Kidney (tissue), 14 donors: ENCODE results near the gene ADAMTS8. TPM values are rescaled to one million over a fixed set of nuclear protein-coding genes. Genes with fewer than 3 reads are reported as not detected.

Experiments used
- DNase-seq, 5 donors: peaks; one replicate each; pipeline ENCODE4 v3.0.0-alpha.2; 2013 to 2020
- FAIRE-seq: peaks from 2 replicates; lab custom pipeline; 2012; peaks lifted over from hg19 to GRCh38; lab: Jason Lieb, UNC
- H3K27ac ChIP-seq, 2 donors: one replicate each; pipeline ENCODE4 v1.7.0; 2013; ENCODE audit warnings: low read depth in 2 of 2, low read length in 2 of 2, inconsistent platforms in 1 of 2
- H3K27me3 ChIP-seq: one replicate; pipeline ENCODE4 v1.7.1; 2013; ENCODE audit warnings: low read length, inconsistent platforms; ENCODE audit not compliant: control insufficient read depth, insufficient read depth
- H3K36me3 ChIP-seq, 3 donors: one replicate each; pipeline versions ENCODE4 v1.7.0 to v1.7.1; 2013; ENCODE audit warnings: low read length in 3 of 3, control low read depth in 1 of 3, inconsistent platforms in 1 of 3; ENCODE audit not compliant: insufficient read depth in 3 of 3, control insufficient read depth in 2 of 3
- H3K4me1 ChIP-seq, 3 donors: one replicate each; pipeline versions ENCODE4 v1.7.0 to v1.7.1; 2013; ENCODE audit warnings: low read length in 3 of 3, inconsistent platforms in 1 of 3, low read depth in 1 of 3; ENCODE audit not compliant: control insufficient read depth in 2 of 3, insufficient read depth in 2 of 3
- H3K4me3 ChIP-seq, 3 donors: one replicate each; pipeline versions ENCODE4 v1.7.0 to v1.8.1; 2013; ENCODE audit warnings: low read length in 3 of 3, control low read depth in 1 of 3, inconsistent platforms in 1 of 3
- H3K9ac ChIP-seq, 3 donors: one replicate each; pipeline versions ENCODE4 v1.7.0 to v1.7.1; 2013; ENCODE audit warnings: low read length in 3 of 3, control low read depth in 1 of 3, inconsistent platforms in 1 of 3
- H3K9me3 ChIP-seq, 3 donors: one replicate each; pipeline versions ENCODE4 v1.7.0 to v1.7.1; 2013; ENCODE audit warnings: low read length in 3 of 3, control low read depth in 1 of 3, inconsistent platforms in 1 of 3; ENCODE audit not compliant: control insufficient read depth in 2 of 3, insufficient read depth in 1 of 3
- intact Hi-C: fragments of 100-400 bp; cut with DNase I; formaldehyde crosslinking; loops from one replicate; pipeline ENCODE4 v1.11.1; 2022
- polyA plus RNA-seq: library from polyadenylated mRNA; stranded (reverse); fragments of 350-450 nt; fragmentation: Illumina TruSeq; extraction: RNeasy Lipid Tissue Mini Kit (QIAGEN cat#74804); gene quantifications from one replicate; pipeline ENCODE4 v1.2.3, GENCODE V29; 2014; ENCODE audit warnings: low read depth, low replicate concordance; ENCODE audit not compliant: insufficient read depth
- total RNA-seq: library from RNA; stranded (reverse); fragmentation: NEBNext Ultra II Directional; extraction: Animal tissue kit (Norgen Biotek cat#: 25700); gene quantifications from one replicate; pipeline ENCODE4 v1.2.1, GENCODE V29; 2021
- TF ChIP-seq, protein P1 (sequence below): IDR thresholded peaks from 3 replicates; pipeline ENCODE4 v1.5.1; 2012; ENCODE audit warnings: mild to moderate bottlenecking, moderate library complexity, borderline replicate concordance; ENCODE audit not compliant: insufficient read depth; ENCODE audit errors: extremely low read depth
- donor health status: control.
- donor health status: control.
- donor health status: control.
- donor health status: control.
- donor health status: control.
- donor health status: DM: yes; HTN: yes; CAD: no.
- donor health status: Normal renal cell carcinoma (clear cell type).

Gene ADAMTS8
- total and polyA plus RNA-seq, 2 donors from 2014 or later, result 1.2 to 1.6 TPM

- DNase-seq, result peak in 1 of 5 donors; percentile 42
- no peaks in the 10 kb centered on the region for H3K36me3 ChIP-seq
- intact Hi-C loops, result no loop called here
- H3K27ac ChIP-seq, result peak overlapping the region in 1 of 2 donors; percentile 74
- TF ChIP-seq, protein P1, sequence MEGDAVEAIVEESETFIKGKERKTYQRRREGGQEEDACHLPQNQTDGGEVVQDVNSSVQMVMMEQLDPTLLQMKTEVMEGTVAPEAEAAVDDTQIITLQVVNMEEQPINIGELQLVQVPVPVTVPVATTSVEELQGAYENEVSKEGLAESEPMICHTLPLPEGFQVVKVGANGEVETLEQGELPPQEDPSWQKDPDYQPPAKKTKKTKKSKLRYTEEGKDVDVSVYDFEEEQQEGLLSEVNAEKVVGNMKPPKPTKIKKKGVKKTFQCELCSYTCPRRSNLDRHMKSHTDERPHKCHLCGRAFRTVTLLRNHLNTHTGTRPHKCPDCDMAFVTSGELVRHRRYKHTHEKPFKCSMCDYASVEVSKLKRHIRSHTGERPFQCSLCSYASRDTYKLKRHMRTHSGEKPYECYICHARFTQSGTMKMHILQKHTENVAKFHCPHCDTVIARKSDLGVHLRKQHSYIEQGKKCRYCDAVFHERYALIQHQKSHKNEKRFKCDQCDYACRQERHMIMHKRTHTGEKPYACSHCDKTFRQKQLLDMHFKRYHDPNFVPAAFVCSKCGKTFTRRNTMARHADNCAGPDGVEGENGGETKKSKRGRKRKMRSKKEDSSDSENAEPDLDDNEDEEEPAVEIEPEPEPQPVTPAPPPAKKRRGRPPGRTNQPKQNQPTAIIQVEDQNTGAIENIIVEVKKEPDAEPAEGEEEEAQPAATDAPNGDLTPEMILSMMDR, result no peak
- H3K4me3 ChIP-seq, result peak overlapping the region; percentile 75 to 89 (median 84)
- peaks cover 0 to 9% (median 5%) of the 10 kb centered on the region in 3 donors for H3K4me1 ChIP-seq
- H3K9ac ChIP-seq, result peak overlapping the region in 2 of 3 donors; percentile 80 to 86
- H3K9me3 ChIP-seq, result no peaks in the 10 kb centered on the region
- no peaks in the 10 kb centered on the region for H3K27me3 ChIP-seq
- no peak for FAIRE-seq
Measured at GRCh38 chr11:130449310-130449990, 21.0 kb upstream of the ADAMTS8 start.

DNA sequence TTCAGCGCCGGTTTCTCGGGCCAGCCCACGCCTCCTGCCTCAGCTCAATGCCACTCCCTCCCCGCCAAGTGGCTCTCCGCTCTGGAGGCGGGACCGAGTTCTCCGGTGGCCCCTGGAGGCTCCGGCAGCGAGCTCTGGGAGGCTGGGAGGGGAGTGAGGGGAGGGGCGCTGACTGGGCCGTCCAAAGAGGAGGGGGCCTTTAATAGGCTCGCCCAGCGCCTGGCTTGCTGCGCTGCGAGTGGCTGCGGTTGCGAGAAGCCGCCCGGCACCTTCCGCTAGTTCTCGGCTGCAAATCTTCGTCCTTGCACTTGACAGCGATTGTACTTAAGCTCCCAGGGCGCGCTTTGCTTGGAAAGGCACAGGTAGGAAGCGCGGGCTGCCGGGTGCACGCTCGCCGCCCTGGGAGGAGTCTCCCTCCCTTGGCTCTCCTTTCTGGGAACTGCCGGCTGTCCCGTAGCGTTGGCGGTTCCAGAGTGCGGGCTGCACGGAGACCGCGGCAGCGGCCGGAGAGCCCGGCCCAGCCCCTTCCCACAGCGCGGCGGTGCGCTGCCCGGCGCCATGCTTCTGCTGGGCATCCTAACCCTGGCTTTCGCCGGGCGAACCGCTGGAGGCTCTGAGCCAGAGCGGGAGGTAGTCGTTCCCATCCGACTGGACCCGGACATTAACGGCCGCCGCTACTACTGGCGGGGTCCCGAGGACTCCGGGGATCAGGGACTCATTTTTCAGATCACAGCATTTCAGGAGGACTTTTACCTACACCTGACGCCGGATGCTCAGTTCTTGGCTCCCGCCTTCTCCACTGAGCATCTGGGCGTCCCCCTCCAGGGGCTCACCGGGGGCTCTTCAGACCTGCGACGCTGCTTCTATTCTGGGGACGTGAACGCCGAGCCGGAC lies 20.3 kb upstream of the ADAMTS8 start, which contains the start of gene ADAMTS15:
Gene ADAMTS15 (plus strand): TSS at position 230 of the 894 bp plus-strand sequence. CDS start 329 bp downstream, at position 559.
- no peaks in the 10 kb centered on the region for H3K27me3 ChIP-seq
- DNase-seq (peak; percentile 96 to 98 (median 97)), FAIRE-seq (no peak)
- H3K36me3 ChIP-seq, result no peaks in the 10 kb centered on the region
- peaks cover 0 to 9% (median 5%) of the 10 kb centered on the region in 3 donors for H3K4me1 ChIP-seq
- H3K9me3 ChIP-seq, result no peaks in the 10 kb centered on the region
- TF ChIP-seq, protein P1, result no peak
- intact Hi-C loops, result no loop called here
- peak within 1 kb of the TSS; percentile 75 to 89 (median 84) for H3K4me3 ChIP-seq
- H3K27ac ChIP-seq, result peak within 1 kb of the TSS in 1 of 2 donors; percentile 74
- H3K9ac ChIP-seq, result peak within 1 kb of the TSS in 2 of 3 donors; percentile 80 to 86

- H3K4me3 ChIP-seq, result peak overlapping the region; percentile 39 to 84 (median 39)
- peaks cover 0 to 9% (median 5%) of the 10 kb centered on the region in 3 donors for H3K4me1 ChIP-seq
- H3K27me3 ChIP-seq, result no peaks in the 10 kb centered on the region
- DNase-seq, result no peak
- TF ChIP-seq, protein P1, result no peak
- H3K36me3 ChIP-seq, result no peaks in the 10 kb centered on the region
- no peak overlapping the region for H3K27ac ChIP-seq
- no peaks in the 10 kb centered on the region for H3K9me3 ChIP-seq
- intact Hi-C loops, result no loop called here
- H3K9ac ChIP-seq, result peak overlapping the region in 1 of 3 donors; percentile 80
- no peak for FAIRE-seq
Measured at GRCh38 chr11:130448039-130448415, 19.6 kb upstream of the ADAMTS8 start.
